PC-3 (cell line): ENCODE results near the gene VGF. TPM values are rescaled to one million over a fixed set of nuclear protein-coding genes. Genes with fewer than 3 reads are reported as not detected.

Experiments
- ATAC-seq: fragments of 200-7000 bp; cut with Tn5 transposase; 2 replicates; pipeline ENCODE4 v1.9.1; 2020; ENCODE audit warnings: mild to moderate bottlenecking, moderate library complexity
- BruUV-seq: library from RNA; stranded (reverse); fragments of 400-500 nt; replicated peaks from 2 replicates; lab custom pipeline; 2021; lab: Mats Ljungman, UMichigan
- CTCF ChIA-PET: fragments of 300-600 bp; sonication (Branson Sonifier 250); formaldehyde crosslinking; loops from one replicate; lab custom pipeline; 2022; ENCODE audit warnings: antibody characterized with exemption; lab: Charles Lee
- POLR2A ChIA-PET: fragments of 300-600 bp; sonication (Branson Sonifier 250); formaldehyde crosslinking; loops from one replicate; lab custom pipeline; 2022; ENCODE audit warnings: antibody characterized with exemption; ENCODE audit not compliant: unreplicated experiment; lab: Charles Lee
- DNase-seq: peaks from one replicate; pipeline ENCODE4 v3.0.0-alpha.2; 2015
- H2AFZ ChIP-seq: fragments of 300-600 bp; sonication (generic); 2 replicates; pipeline ENCODE4 v1.6.0; 2016; ENCODE audit warnings: antibody characterized with exemption, low read length
- H3F3A ChIP-seq: fragments of 300-600 bp; sonication (generic); one replicate; pipeline ENCODE4 v1.6.0; 2017; ENCODE audit warnings: antibody characterized with exemption, low read length, control low read depth, mild to moderate bottlenecking; ENCODE audit not compliant: unreplicated experiment
- H3K27ac ChIP-seq: fragments of 300-600 bp; sonication (generic); 2 replicates; pipeline ENCODE4 v1.5.1; 2016; ENCODE audit warnings: mild to moderate bottlenecking, low read length
- H3K27me3 ChIP-seq: fragments of 300-600 bp; sonication (generic); 2 replicates; pipeline ENCODE4 v1.6.1; 2016; ENCODE audit warnings: low read length, mixed read lengths
- H3K36me3 ChIP-seq: fragments of 300-600 bp; sonication (generic); 2 replicates; pipeline ENCODE4 v1.6.1; 2016; ENCODE audit warnings: low read depth, mixed run types, low read length, mixed read lengths
- H3K4me1 ChIP-seq: fragments of 300-600 bp; sonication (generic); 2 replicates; pipeline ENCODE4 v1.5.1; 2016; ENCODE audit warnings: low read length; ENCODE audit not compliant: insufficient read depth
- H3K4me2 ChIP-seq: fragments of 300-600 bp; sonication (generic); 2 replicates; pipeline ENCODE4 v1.6.0; 2016; ENCODE audit warnings: low read length
- H3K4me3 ChIP-seq: fragments of 300-600 bp; sonication (generic); 2 replicates; pipeline ENCODE4 v1.5.1; 2016; ENCODE audit warnings: mild to moderate bottlenecking, low read length, mixed read lengths
- H3K79me2 ChIP-seq: fragments of 300-600 bp; sonication (generic); 2 replicates; pipeline ENCODE4 v1.6.1; 2017; ENCODE audit warnings: low read length, mixed read lengths
- H3K9ac ChIP-seq: fragments of 300-600 bp; sonication (generic); 2 replicates; pipeline ENCODE4 v1.6.0; 2016; ENCODE audit warnings: mild to moderate bottlenecking, low read length
- H3K9me2 ChIP-seq: fragments of 300-600 bp; sonication (generic); replicated peaks from 2 replicates; pipeline ENCODE4 v1.6.1; 2016; ENCODE audit warnings: mixed run types, low read length, mixed read lengths
- H3K9me3 ChIP-seq: fragments of 300-600 bp; sonication (generic); 2 replicates; pipeline ENCODE4 v1.6.1; 2016; ENCODE audit warnings: low read length, mixed read lengths
- H4K20me1 ChIP-seq: fragments of 300-600 bp; sonication (generic); 2 replicates; pipeline ENCODE4 v1.6.1; 2016; ENCODE audit warnings: low read length, mixed read lengths
- CTCF ChIP-seq: fragments of 300-600 bp; sonication (generic); conservative IDR thresholded peaks from 2 replicates; pipeline ENCODE4 v1.5.1; 2017; ENCODE audit warnings: antibody characterized with exemption, low read depth, mild to moderate bottlenecking, low read length
- EZH2 ChIP-seq: fragments of 300-600 bp; sonication (generic); IDR thresholded peaks from one replicate; pipeline ENCODE4 v1.6.1; 2017; ENCODE audit warnings: antibody characterized with exemption, mild to moderate bottlenecking, low read length; ENCODE audit not compliant: unreplicated experiment
- EZH2phosphoT487 ChIP-seq: fragments of 300-600 bp; sonication (generic); IDR thresholded peaks from 2 replicates; pipeline ENCODE4 v1.6.1; 2018; ENCODE audit warnings: mild to moderate bottlenecking, antibody characterized with exemption, low read length, borderline replicate concordance
- intact Hi-C: fragments of 100-400 bp; cut with micrococcal nuclease; formaldehyde crosslinking; loops from 2 replicates; pipeline ENCODE4 v1.9.0; 2023
- total RNA-seq: library from RNA; depleted of rRNA; stranded (reverse); fragments of >200 nt; gene quantifications from 2 replicates; pipeline ENCODE4 v1.2.3, GENCODE V29; 2014

The VGF gene
- total RNA-seq, 1 experiment from 2014 or later: 1.6 TPM

GRCh38 chr7:101172005-101172853, 6.9 kb upstream of the VGF start:
- ChIA-PET CTCF (no interaction called here), POLR2A (interaction anchor here (0.7 kb wide), 1 partner anchor 584 kb away, joined by 3 read pairs; no protein-coding TSS in a partner anchor)
- peaks cover 40% of the 10 kb centered on the region for H3K27me3 ChIP-seq
- no peak overlapping the region for H3K27ac ChIP-seq
- no peaks in the 10 kb centered on the region for H3K36me3 ChIP-seq
- peak overlapping the region; percentile 83 for H3K4me2 ChIP-seq
- H3K4me1 ChIP-seq: peaks cover 36% of the 10 kb centered on the region
- H2AFZ ChIP-seq: no peak overlapping the region
- H3K79me2 ChIP-seq: no peaks in the 10 kb centered on the region
- no peaks in the 10 kb centered on the region for H3K9me2 ChIP-seq
- no peak for DNase-seq
- no peak overlapping the region for H3K9ac ChIP-seq
- H3F3A ChIP-seq: no peaks in the 10 kb centered on the region
- intact Hi-C loops: no loop called here
- BruUV-seq: no TSS peak
- H3K9me3 ChIP-seq: no peaks in the 10 kb centered on the region
- H4K20me1 ChIP-seq: no peaks in the 10 kb centered on the region
- ATAC-seq: no peak
- TF ChIP-seq CTCF: 0 out of 2 replicates have a peak, but pooled peaks have one; percentile 22
- no peak for TF ChIP-seq EZH2
- TF ChIP-seq EZH2phosphoT487: peak; percentile 48; the same call in 1 of the 2 replicates
- H3K4me3 ChIP-seq: peak overlapping the region; percentile 57; the same call in 1 of the 2 replicates

- Histone ChIP-seq H3K36me3 (no peaks in the 10 kb centered on the region), H3K4me2 (no peak overlapping the region), H3K79me2 (no peaks in the 10 kb centered on the region), H2AFZ (no peak overlapping the region), H3K9me2 (no peaks in the 10 kb centered on the region), H3K27me3 (peaks cover 46% of the 10 kb centered on the region), H3K4me3 (no peak overlapping the region), H3K27ac (no peak overlapping the region), H3K4me1 (peaks cover 39% of the 10 kb centered on the region), H3K9ac (no peak overlapping the region), H3F3A (no peaks in the 10 kb centered on the region), H3K9me3 (no peaks in the 10 kb centered on the region), H4K20me1 (no peaks in the 10 kb centered on the region)
- ChIA-PET POLR2A (no interaction called here), CTCF (no interaction called here)
- intact Hi-C loops: no loop called here
- no peak for DNase-seq
- no TSS peak for BruUV-seq
- no peak for ATAC-seq
- peak; percentile 34 for TF ChIP-seq CTCF
- TF ChIP-seq EZH2: no peak
- no peak for TF ChIP-seq EZH2phosphoT487
These were observed 6.1 kb upstream of the VGF start for GRCh38 chr7:101171442-101171837.
